Naive thymus-derived CD4-positive, alpha-beta T cell (primary cell): ENCODE measurements around the gene ACSL3. TPM values are rescaled to one million over a fixed set of nuclear protein-coding genes. Genes with fewer than 3 reads are reported as not detected.
"Not testable (repeated sequence)": the region's sequence is repeated elsewhere in the genome, so short reads cannot be mapped to it uniquely, and the experiment has no call there.

ENCODE experiments used
- ATAC-seq: fragments of 150-1000 bp; cut with Tn5 transposase; 2 replicates; pipeline ENCODE4 v1.10.0; 2021; ENCODE audit warnings: mild to moderate bottlenecking, moderate library complexity
- CTCF ChIA-PET: fragments of 350-600 bp; sonication (Branson Sonifier 250); formaldehyde crosslinking; loops from one replicate; lab custom pipeline; 2021; ENCODE audit warnings: antibody characterized with exemption; lab: Charles Lee
- POLR2A ChIA-PET: fragments of 350-600 bp; sonication (Branson Sonifier 250); formaldehyde crosslinking; loops from one replicate; lab custom pipeline; 2021; ENCODE audit warnings: antibody characterized with exemption, inconsistent platforms; lab: Charles Lee
- DNase-seq, 9 donors: peaks; one replicate each; pipeline versions ENCODE4 v3.0.0 to v3.0.0-alpha.2; 2020 to 2022; ENCODE audit warnings: mixed read lengths in 1 of 9
- H3K27ac ChIP-seq: one replicate; pipeline ENCODE4 v1.7.0; 2013; ENCODE audit warnings: mild to moderate bottlenecking, low read depth, low read length, moderate library complexity
- H3K27me3 ChIP-seq, 2 donors: one replicate each; pipeline ENCODE4 v1.7.0; 2013; ENCODE audit warnings: low read length in 2 of 2, mild to moderate bottlenecking in 2 of 2, moderate library complexity in 2 of 2; ENCODE audit not compliant: control insufficient read depth in 2 of 2, insufficient read depth in 2 of 2
- H3K36me3 ChIP-seq, 3 experiments: 1 replicate in 2 of 3; 2 replicates in 1 of 3; pipeline ENCODE4 v1.7.0; 2013; ENCODE audit warnings: low read length in 3 of 3, mild to moderate bottlenecking in 3 of 3, moderate library complexity in 1 of 3; ENCODE audit not compliant: insufficient read depth in 3 of 3, control insufficient read depth in 2 of 3
- H3K4me1 ChIP-seq, 2 donors: one replicate each; pipeline ENCODE4 v1.7.0; 2013; ENCODE audit warnings: low read length in 2 of 2, mild to moderate bottlenecking in 2 of 2, moderate library complexity in 1 of 2; ENCODE audit not compliant: control insufficient read depth in 2 of 2, insufficient read depth in 2 of 2
- H3K4me3 ChIP-seq: 2 replicates; pipeline ENCODE4 v1.7.0; 2013; ENCODE audit warnings: mild to moderate bottlenecking, low read length
- H3K9me3 ChIP-seq, 3 experiments: 1 replicate in 2 of 3; 2 replicates in 1 of 3; pipeline ENCODE4 v1.7.0; 2013; ENCODE audit warnings: low read length in 3 of 3; ENCODE audit not compliant: control insufficient read depth in 2 of 3
- H3K27ac Mint-ChIP-seq, 9 donors: one replicate each; pipeline ENCODE4 v1.8.0; 2020 to 2022; ENCODE audit warnings: mixed read lengths in 9 of 9, mild to moderate bottlenecking in 8 of 9, moderate library complexity in 5 of 9, inconsistent platforms in 2 of 9
- H3K27me3 Mint-ChIP-seq, 5 donors: one replicate each; pipeline ENCODE4 v1.8.0; 2021 to 2022; ENCODE audit warnings: mixed read lengths in 5 of 5, mild to moderate bottlenecking in 1 of 5
- H3K36me3 Mint-ChIP-seq, 5 donors: one replicate each; pipeline ENCODE4 v1.8.0; 2020 to 2022; ENCODE audit warnings: mixed read lengths in 5 of 5, mild to moderate bottlenecking in 3 of 5, inconsistent platforms in 1 of 5
- H3K4me1 Mint-ChIP-seq, 7 donors: one replicate each; pipeline ENCODE4 v1.8.0; 2020 to 2022; ENCODE audit warnings: mixed read lengths in 7 of 7, mild to moderate bottlenecking in 3 of 7, inconsistent platforms in 1 of 7
- H3K4me3 Mint-ChIP-seq, 10 donors: one replicate each; pipeline ENCODE4 v1.8.0; 2020 to 2022; ENCODE audit warnings: mild to moderate bottlenecking in 10 of 10, mixed read lengths in 10 of 10, moderate library complexity in 6 of 10, inconsistent platforms in 2 of 10
- H3K9me3 Mint-ChIP-seq, 11 donors: one replicate each; pipeline ENCODE4 v1.8.0; 2020 to 2022; ENCODE audit warnings: mixed read lengths in 11 of 11, mild to moderate bottlenecking in 4 of 11, inconsistent platforms in 1 of 11, moderate library complexity in 1 of 11
- intact Hi-C, 2 donors: fragments of 100-400 bp; cut with micrococcal nuclease; formaldehyde crosslinking; loops; one replicate each; pipeline ENCODE4 v1.15.1; 2023
- polyA plus RNA-seq, 2 donors: library from polyadenylated mRNA; unstranded; fragments of 300-500 nt; fragmentation: Illumina TruSeq; gene quantifications; one replicate each; pipeline ENCODE4 v1.2.3, GENCODE V29; 2021
- total RNA-seq, 6 experiments: library from RNA in 5 of 6; stranded (reverse) in 5 of 6; gene quantifications; 1 replicate in 5 of 6; 2 replicates in 1 of 6; pipeline ENCODE4 v1.2.3 and lab custom pipeline; 2021 to 2026

The ACSL3 gene
- total and polyA plus RNA-seq, 7 experiments from 2014 or later = 21.7 to 69.6 (median 40.5) TPM

DNA sequence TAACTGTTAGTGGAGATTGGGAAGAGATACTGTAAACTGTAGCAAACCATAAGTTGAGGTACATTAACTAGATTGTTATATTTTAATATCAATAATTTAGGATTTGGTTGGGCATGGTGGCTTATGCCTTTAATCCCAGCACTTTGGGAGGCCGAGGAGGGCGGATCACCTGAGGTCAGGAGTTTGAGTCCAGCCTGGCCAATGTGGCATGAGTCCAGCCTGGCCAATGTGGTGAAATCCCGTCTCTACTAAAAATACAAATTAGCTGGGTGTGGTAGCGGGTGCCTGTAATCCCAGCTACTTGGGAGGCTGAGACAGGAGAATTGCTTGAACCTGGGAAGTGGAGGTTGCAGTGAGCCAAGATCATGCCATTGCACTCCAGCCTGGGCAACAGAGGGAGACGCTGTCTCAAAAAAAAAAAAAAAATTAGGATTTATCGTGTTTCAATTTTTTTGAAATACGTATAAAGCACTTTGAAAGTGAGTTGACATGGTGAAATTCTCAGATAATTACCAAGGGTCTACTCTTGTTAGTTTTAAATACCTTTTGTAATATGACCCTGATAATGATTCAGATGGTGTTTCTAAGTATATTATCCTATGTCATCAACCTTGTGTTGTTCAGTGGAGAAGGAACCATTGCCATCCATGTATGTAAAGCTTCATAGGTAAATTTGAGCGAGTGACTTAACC is 7.9 kb downstream of the ACSL3 start:
- H3K4me3 Mint-ChIP-seq = peak overlapping the region in 1 of 10 donors; percentile 10
- H3K4me3 ChIP-seq, CTCF ChIA-PET, DNase-seq, H3K9me3 Mint-ChIP-seq, H3K9me3 ChIP-seq, H3K27me3 Mint-ChIP-seq, POLR2A ChIA-PET, H3K4me1 ChIP-seq, ATAC-seq, H3K27me3 ChIP-seq, H3K36me3 Mint-ChIP-seq, H3K27ac ChIP-seq, H3K27ac Mint-ChIP-seq, H3K36me3 ChIP-seq: not testable (repeated sequence)
- intact Hi-C loops = loop anchor here in 1 of 2 donors (10.0 kb wide), 1 partner anchor 966 kb away; the partner anchor contains the start of gene AP1S3
- peaks cover 3 to 39% (median 22%) of the 10 kb centered on the region in 7 donors for H3K4me1 Mint-ChIP-seq

GRCh38 chr2:222869252-222869560 is 8.4 kb downstream of the ACSL3 start:
- H3K36me3 ChIP-seq = no peaks in the 10 kb centered on the region
- H3K4me3 ChIP-seq = no peak overlapping the region
- no peaks in the 10 kb centered on the region for H3K27me3 Mint-ChIP-seq
- no peak for ATAC-seq
- no peaks in the 10 kb centered on the region for H3K9me3 ChIP-seq
- ChIA-PET CTCF (no interaction called here), POLR2A (no interaction called here)
- no peak overlapping the region for H3K27ac Mint-ChIP-seq
- no peaks in the 10 kb centered on the region for H3K9me3 Mint-ChIP-seq
- no peak overlapping the region for H3K4me3 Mint-ChIP-seq
- no peaks in the 10 kb centered on the region for H3K27me3 ChIP-seq
- no peak overlapping the region for H3K27ac ChIP-seq
- no peak for DNase-seq
- peaks cover 0 to 7% of the 10 kb centered on the region in 2 donors for H3K4me1 ChIP-seq
- intact Hi-C loops = loop anchor here in 1 of 2 donors (10.0 kb wide), 1 partner anchor 966 kb away; the partner anchor contains the start of gene AP1S3
- H3K36me3 Mint-ChIP-seq = no peaks in the 10 kb centered on the region
- peaks cover 3 to 39% (median 22%) of the 10 kb centered on the region in 7 donors for H3K4me1 Mint-ChIP-seq

- no peak for ATAC-seq
- H3K9me3 ChIP-seq = no peaks in the 10 kb centered on the region
Observed at GRCh38 chr2:222871291-222871690, 10.5 kb downstream of the ACSL3 start.

GRCh38 chr2:222872551-222872950 is 11.7 kb downstream of the ACSL3 start:
- ChIA-PET POLR2A (no interaction called here), CTCF (no interaction called here)
- Histone ChIP-seq H3K27ac (no peak overlapping the region), H3K4me3 (no peak overlapping the region), H3K4me1 (peaks cover 0 to 7% of the 10 kb centered on the region in 2 donors), H3K27me3 (no peaks in the 10 kb centered on the region), H3K36me3 (no peaks in the 10 kb centered on the region), H3K9me3 (no peaks in the 10 kb centered on the region)
- Mint-ChIP-seq H3K4me3 (peak overlapping the region in 1 of 10 donors; percentile 40), H3K27me3 (no peaks in the 10 kb centered on the region), H3K27ac (no peak overlapping the region), H3K9me3 (no peaks in the 10 kb centered on the region), H3K36me3 (no peaks in the 10 kb centered on the region), H3K4me1 (peaks cover 7 to 40% (median 31%) of the 10 kb centered on the region in 7 donors)
- ATAC-seq (no peak), DNase-seq (no peak)
- intact Hi-C loops = no loop called here

More at GRCh38 chr2:222871291-222871690, 10.5 kb downstream of the ACSL3 start:
- CTCF ChIA-PET = no interaction called here
- H3K27me3 ChIP-seq = no peaks in the 10 kb centered on the region
- H3K4me3 Mint-ChIP-seq = no peak overlapping the region
- no peaks in the 10 kb centered on the region for H3K27me3 Mint-ChIP-seq
- intact Hi-C loops = no loop called here
- no peaks in the 10 kb centered on the region for H3K36me3 Mint-ChIP-seq
- POLR2A ChIA-PET = no interaction called here
- no peak overlapping the region for H3K27ac Mint-ChIP-seq
- no peaks in the 10 kb centered on the region for H3K9me3 Mint-ChIP-seq
- H3K27ac ChIP-seq = no peak overlapping the region
- peaks cover 0 to 37% (median 27%) of the 10 kb centered on the region in 7 donors for H3K4me1 Mint-ChIP-seq
- no peak for DNase-seq
- no peaks in the 10 kb centered on the region for H3K36me3 ChIP-seq
- no peak overlapping the region for H3K4me3 ChIP-seq
- H3K4me1 ChIP-seq = peaks cover 0 to 7% of the 10 kb centered on the region in 2 donors

DNA sequence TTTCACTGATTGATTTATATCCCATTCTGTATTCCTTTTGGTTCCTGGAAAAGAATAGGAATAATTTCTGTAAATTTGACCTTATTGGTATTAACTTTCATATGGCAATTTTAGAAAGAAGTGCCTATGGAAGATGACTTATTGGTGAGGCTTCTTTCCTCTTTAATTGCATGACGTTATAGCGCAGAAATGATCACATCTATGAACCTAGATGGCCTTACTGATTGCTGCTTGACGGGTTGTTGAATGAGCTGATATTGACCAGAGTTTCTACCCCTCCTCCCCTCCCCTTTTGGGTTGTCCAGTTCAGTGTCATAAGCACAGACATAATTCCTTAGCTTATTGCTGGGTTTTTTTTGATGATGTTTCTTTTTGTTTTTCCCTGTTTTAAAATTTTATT is 14.6 kb downstream of the ACSL3 start:
- no peaks in the 10 kb centered on the region for H3K36me3 Mint-ChIP-seq
- no peaks in the 10 kb centered on the region for H3K27me3 Mint-ChIP-seq
- H3K4me1 Mint-ChIP-seq = peaks cover 13 to 58% (median 48%) of the 10 kb centered on the region in 7 donors
- H3K4me1 ChIP-seq = peaks cover 0 to under 1% of the 10 kb centered on the region in 2 donors
- H3K4me3 ChIP-seq = no peak overlapping the region
- H3K27me3 ChIP-seq = no peaks in the 10 kb centered on the region
- ChIA-PET CTCF (no interaction called here), POLR2A (no interaction called here)
- ATAC-seq (no peak), DNase-seq (no peak)
- no peak overlapping the region for H3K27ac Mint-ChIP-seq
- no peak overlapping the region for H3K4me3 Mint-ChIP-seq
- H3K9me3 Mint-ChIP-seq = no peaks in the 10 kb centered on the region
- no peak overlapping the region for H3K27ac ChIP-seq
- no peaks in the 10 kb centered on the region for H3K36me3 ChIP-seq
- no peaks in the 10 kb centered on the region for H3K9me3 ChIP-seq
- intact Hi-C loops = no loop called here

DNA sequence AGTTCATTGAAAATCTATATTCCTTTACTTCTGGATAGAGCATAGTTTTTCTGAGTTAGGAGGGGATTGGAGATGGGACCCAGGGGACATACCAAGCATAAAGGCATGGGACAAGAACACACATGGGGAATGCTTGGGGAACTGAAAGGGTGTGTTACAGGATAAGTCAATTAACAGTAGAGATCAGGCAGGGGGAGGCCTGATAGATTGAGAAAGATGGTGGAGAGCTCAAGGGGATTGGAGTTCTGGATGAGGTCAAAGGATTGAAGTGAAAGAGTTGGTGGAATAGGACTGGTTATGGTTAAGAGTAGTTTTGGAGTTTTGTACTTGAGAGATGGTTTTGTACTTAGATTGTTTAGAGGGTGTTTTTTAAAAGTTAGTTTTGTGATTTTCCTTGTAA is 16.1 kb downstream of the ACSL3 start:
- POLR2A ChIA-PET = no interaction called here
- intact Hi-C loops = no loop called here
- CTCF ChIA-PET = no interaction called here

More for the DNA sequence above, 16.1 kb downstream of the ACSL3 start:
- Mint-ChIP-seq H3K27me3 (no peaks in the 10 kb centered on the region), H3K36me3 (peaks cover 0 to 3% (median 0%) of the 10 kb centered on the region in 5 donors), H3K9me3 (no peaks in the 10 kb centered on the region), H3K27ac (peak overlapping the region in 1 of 9 donors; percentile 0), H3K4me3 (peak overlapping the region in 1 of 10 donors; percentile 0), H3K4me1 (peaks cover 13 to 72% (median 52%) of the 10 kb centered on the region in 7 donors)
- H3K27me3 ChIP-seq = no peaks in the 10 kb centered on the region
- H3K9me3 ChIP-seq = no peaks in the 10 kb centered on the region
- no peaks in the 10 kb centered on the region for H3K36me3 ChIP-seq
- no peak for DNase-seq
- H3K27ac ChIP-seq = no peak overlapping the region
- H3K4me1 ChIP-seq = no peaks in the 10 kb centered on the region
- H3K4me3 ChIP-seq = no peak overlapping the region
- ATAC-seq = no peak
